Rectal smooth muscle tissue (tissue), 1 donor: ENCODE data around the gene GMDS.
A peak's percentile ranks its signal among the peaks of the same experiment; 100 is the strongest.
"Not testable (repeated sequence)": the region's sequence is repeated elsewhere in the genome, so short reads cannot be mapped to it uniquely, and the experiment has no call there.

Source experiments
- H3K27ac ChIP-seq: one replicate; pipeline ENCODE4 v1.7.0; 2013; ENCODE audit warnings: low read depth, low read length, inconsistent platforms
- H3K27me3 ChIP-seq: one replicate; pipeline ENCODE4 v1.7.0; 2013; ENCODE audit warnings: low read length; ENCODE audit not compliant: control insufficient read depth, insufficient read depth
- H3K36me3 ChIP-seq: one replicate; pipeline ENCODE4 v1.7.0; 2013; ENCODE audit warnings: low read length; ENCODE audit not compliant: control insufficient read depth, insufficient read depth
- H3K4me1 ChIP-seq: one replicate; pipeline ENCODE4 v1.7.0; 2013; ENCODE audit warnings: low read length; ENCODE audit not compliant: control insufficient read depth, insufficient read depth
- H3K4me3 ChIP-seq: one replicate; pipeline ENCODE4 v1.7.0; 2013; ENCODE audit warnings: low read length
- H3K9ac ChIP-seq: one replicate; pipeline ENCODE4 v1.7.0; 2013; ENCODE audit warnings: low read length

GMDS gene

GRCh38 chr6:1701668-1702353, 543.6 kb downstream of the GMDS start:
- H3K36me3 ChIP-seq: no peaks in the 10 kb centered on the region
- no peak overlapping the region for H3K9ac ChIP-seq
- H3K27me3 ChIP-seq: no peaks in the 10 kb centered on the region
- H3K27ac ChIP-seq: peak overlapping the region; percentile 17
- H3K4me3 ChIP-seq: no peak overlapping the region
- H3K4me1 ChIP-seq: peaks cover 2% of the 10 kb centered on the region

DNA sequence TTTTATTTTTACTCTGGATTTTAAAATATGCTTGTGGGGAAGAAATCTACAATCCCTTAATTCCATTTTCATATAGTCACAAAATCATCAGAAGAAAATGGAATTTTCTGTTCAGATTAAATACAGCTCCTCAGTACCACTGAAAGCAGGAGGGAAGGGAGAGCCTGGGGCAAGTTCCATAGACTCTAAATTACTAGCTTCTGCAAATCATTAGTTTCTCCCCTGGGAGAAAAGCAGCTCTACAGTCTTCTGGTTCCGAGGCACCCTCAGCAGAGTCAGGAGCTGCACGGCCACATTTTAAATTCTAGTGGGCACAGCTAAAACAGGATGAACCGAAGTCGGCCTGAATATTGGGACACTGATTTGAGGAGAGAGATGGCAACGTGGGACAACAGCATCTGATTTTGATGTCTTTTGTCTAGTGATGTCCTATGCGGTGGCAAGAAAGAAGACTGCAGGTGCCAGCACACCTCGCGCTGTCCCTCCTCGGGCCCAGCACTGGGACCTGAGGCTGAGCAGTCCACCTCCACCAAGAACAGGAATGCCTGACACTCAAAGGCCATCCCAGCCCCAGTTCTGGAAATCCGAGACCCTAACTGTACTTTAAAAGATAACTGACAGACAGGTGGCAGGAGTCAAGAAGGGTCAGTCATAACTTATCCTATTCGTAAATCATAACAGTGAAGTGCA, 545.0 kb downstream of the GMDS start:
- Histone ChIP-seq H3K27ac (no peak overlapping the region), H3K9ac (no peak overlapping the region), H3K4me1 (peaks cover 2% of the 10 kb centered on the region), H3K36me3 (no peaks in the 10 kb centered on the region), H3K27me3 (no peaks in the 10 kb centered on the region), H3K4me3 (no peak overlapping the region)

DNA sequence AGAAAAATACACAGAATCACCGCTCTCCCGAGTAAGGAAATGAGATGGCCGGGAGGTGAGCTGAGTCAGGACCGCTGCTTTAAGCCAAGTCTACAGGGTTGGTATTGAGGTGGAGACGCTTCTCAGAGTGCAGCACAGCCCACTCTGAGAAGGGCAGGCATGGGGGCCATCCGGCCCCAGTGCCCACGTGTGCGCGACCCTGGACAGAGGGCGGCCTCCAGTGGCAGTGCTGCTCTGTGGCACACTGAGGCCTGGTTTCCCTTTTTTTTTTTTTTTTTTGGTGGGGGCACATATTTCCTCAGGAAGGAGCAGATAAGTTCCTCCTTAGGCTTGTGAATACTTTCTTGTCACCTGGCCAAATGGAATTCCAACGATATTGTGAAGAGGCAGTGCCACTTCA, 546.9 kb downstream of the GMDS start:
- Histone ChIP-seq H3K4me1 (peaks cover 2% of the 10 kb centered on the region), H3K27ac (no peak overlapping the region), H3K9ac (no peak overlapping the region), H3K4me3 (no peak overlapping the region), H3K27me3 (no peaks in the 10 kb centered on the region), H3K36me3 (no peaks in the 10 kb centered on the region)

DNA sequence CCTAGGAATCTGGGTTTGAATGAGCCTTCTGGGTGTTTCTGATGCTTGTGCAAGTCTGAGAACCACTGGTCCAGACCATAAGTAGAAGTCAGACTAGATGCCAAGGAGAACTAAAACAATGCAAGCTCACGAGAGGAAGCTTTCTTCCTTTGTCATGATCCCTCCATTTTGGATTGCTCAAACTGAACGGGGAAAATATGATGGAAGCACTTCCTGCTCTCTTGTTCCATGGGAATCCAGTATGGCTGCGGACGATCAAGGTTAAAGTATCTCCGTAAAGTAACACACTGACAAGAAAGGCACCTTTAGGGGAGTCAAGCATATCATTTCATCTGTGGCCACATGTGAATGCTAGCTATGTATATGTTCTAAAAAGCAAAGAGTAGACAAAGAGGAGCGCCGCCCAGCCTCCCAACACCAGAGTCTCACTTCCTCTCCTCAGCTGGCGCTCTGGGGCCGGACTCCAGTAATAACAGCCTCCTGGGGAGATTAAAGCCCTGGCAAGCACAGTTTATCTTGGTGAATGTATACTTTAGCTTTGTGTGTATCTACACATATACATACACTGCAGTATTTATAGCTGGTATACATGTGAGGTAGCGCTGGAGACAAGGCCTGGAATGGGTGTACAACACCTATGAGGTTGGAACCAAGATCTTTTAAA, 547.6 kb downstream of the GMDS start:
- Histone ChIP-seq H3K27me3 (no peaks in the 10 kb centered on the region), H3K9ac (no peak overlapping the region), H3K4me1 (no peaks in the 10 kb centered on the region), H3K27ac (no peak overlapping the region), H3K36me3 (no peaks in the 10 kb centered on the region), H3K4me3 (no peak overlapping the region)

DNA sequence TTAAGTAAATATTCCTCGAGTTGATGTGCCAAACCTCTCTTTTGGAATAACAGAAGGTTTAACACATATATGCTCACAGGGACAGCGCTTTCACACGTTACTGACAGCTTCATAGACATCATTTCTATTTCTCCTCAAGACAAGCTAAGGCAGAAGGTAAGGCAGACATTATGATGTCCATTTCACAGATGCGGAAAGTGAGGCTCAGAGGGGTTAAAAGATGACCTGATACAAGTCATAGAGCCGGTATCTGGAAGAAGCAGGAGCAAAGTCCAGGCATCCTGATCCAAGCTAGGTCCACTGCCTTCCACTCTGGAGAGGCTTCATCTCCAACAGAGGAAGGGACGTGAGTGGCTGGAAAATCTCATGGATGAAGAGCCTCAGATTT, 548.9 kb downstream of the GMDS start:
- H3K27me3 ChIP-seq: no peaks in the 10 kb centered on the region

DNA sequence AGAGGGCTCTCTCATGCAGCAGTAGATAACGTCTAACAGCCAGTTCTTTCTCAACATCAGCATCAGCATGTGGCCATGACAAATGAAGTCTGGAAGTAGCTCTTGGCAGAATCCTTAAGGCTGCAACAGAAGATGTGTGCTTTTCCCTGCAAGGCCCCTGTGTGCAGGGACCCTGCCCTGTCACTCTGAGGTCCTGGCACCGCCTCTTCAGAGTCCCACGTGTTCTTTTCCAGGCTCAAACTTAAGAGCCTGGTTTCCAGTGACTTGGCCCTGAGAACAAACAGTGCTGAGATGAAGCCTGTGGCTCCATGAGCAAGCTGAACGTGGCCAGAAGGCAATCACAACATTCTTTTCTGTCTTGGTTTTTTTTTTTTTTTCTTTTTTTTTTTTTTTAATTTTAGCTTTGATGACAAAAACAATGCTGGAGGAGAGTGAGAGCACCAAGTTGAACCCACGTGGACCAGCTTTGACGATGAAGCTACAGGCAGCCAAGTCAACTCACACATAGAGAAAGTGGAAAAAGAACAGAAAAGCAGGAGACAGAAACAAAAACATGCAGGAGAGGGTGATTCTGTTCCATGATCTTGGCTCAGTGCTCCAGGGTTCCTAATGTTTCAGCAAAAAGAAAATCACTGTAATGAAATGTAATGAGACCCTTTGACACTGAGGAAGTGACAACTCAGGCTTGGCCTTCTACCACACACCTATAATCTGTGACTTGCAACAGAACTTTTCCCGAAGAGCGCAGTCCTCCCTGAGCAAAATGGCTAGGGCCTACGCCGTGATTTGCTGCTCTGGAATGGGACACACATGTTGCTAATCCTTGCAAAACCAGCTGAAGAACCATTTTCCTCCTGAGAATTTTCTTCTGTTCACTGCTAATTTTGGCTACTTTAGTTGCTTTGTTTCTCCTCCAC, 549.6 kb downstream of the GMDS start:
- Histone ChIP-seq H3K4me3 (no peak overlapping the region), H3K9ac (no peak overlapping the region), H3K36me3 (no peaks in the 10 kb centered on the region), H3K4me1 (no peaks in the 10 kb centered on the region), H3K27ac (no peak overlapping the region), H3K27me3 (no peaks in the 10 kb centered on the region)

More for the DNA sequence above, 548.9 kb downstream of the GMDS start:
- Histone ChIP-seq H3K9ac (no peak overlapping the region), H3K36me3 (no peaks in the 10 kb centered on the region), H3K4me1 (no peaks in the 10 kb centered on the region), H3K27ac (no peak overlapping the region), H3K4me3 (no peak overlapping the region)

- H3K27ac ChIP-seq, H3K4me3 ChIP-seq, H3K4me1 ChIP-seq, H3K9ac ChIP-seq, H3K36me3 ChIP-seq, H3K27me3 ChIP-seq: not testable (repeated sequence)
Measured at GRCh38 chr6:1691828-1692227, 553.6 kb downstream of the GMDS start.

DNA sequence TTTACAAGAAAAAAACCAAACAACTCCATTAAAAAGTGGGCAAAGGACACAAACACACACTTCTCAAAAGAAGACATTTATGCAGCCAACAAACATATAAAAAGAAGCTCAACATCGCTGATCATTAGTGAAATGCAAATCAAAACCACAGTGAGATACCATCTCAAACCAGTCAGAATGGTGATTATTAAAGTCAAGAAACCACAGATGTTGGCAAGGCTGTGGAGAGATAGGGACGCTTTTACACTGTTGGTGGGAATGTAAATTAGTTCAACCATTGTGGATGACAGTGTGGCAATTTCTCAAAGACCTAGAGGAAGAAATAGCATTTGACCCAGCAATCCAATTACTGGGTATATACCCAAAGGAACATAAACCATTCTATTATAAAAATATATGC, 554.7 kb downstream of the GMDS start:
- H3K4me1 ChIP-seq: not testable (repeated sequence)

DNA sequence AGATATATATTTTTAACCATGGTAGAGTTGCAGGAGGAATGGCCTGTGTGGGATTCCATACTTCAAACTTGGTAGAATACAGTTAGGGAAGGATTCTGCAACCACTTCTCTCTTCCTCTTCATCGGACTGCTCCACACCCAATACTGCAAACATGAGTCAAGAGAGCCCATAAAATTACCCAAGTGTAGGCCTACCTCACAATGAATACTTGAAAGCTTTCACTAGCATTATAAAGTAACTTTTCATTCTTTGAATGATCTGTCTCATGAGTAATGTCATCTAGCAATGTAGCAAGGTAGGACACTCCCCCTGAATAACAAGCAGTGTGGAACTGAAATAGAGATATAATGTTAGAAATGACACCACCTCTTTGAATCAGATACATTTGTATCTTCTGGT, 556.3 kb downstream of the GMDS start:
- Histone ChIP-seq H3K27ac (no peak overlapping the region), H3K36me3 (no peaks in the 10 kb centered on the region)

More for the DNA sequence above, 554.7 kb downstream of the GMDS start:
- H3K36me3 ChIP-seq, H3K9ac ChIP-seq, H3K27ac ChIP-seq, H3K4me3 ChIP-seq, H3K27me3 ChIP-seq: not testable (repeated sequence)

DNA sequence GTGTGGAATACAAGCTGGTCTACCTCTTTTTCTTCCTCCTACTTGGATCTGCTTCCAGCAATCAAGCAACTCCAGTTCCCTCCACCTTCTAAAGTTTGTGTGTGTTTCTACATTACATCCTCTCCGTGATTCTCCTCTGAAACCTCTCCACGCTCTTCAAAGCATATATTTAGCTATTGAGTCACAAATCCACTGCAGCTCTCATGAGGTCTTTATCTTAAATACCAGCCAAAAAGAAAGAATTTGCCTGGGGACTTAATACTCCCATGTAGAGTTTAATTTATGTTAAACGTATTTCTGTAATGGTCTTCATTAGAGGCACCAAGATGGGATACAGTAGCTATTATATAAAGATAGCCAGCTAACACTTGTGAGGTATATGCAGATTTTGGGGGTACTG, 557.0 kb downstream of the GMDS start:
- Histone ChIP-seq H3K27me3 (no peaks in the 10 kb centered on the region), H3K9ac (no peak overlapping the region), H3K4me3 (no peak overlapping the region), H3K27ac (no peak overlapping the region), H3K4me1 (no peaks in the 10 kb centered on the region), H3K36me3 (no peaks in the 10 kb centered on the region)

More for the DNA sequence above, 556.3 kb downstream of the GMDS start:
- Histone ChIP-seq H3K4me3 (no peak overlapping the region), H3K9ac (no peak overlapping the region), H3K27me3 (no peaks in the 10 kb centered on the region), H3K4me1 (no peaks in the 10 kb centered on the region)

GRCh38 chr6:1687402-1687801, 558.0 kb downstream of the GMDS start:
- H3K27ac ChIP-seq: no peak overlapping the region
- H3K36me3 ChIP-seq: no peaks in the 10 kb centered on the region
- H3K4me1 ChIP-seq: no peaks in the 10 kb centered on the region
- no peak overlapping the region for H3K4me3 ChIP-seq
- H3K27me3 ChIP-seq: no peaks in the 10 kb centered on the region
- no peak overlapping the region for H3K9ac ChIP-seq
